Panc1 (cell line): ENCODE measurements around the gene A4GNT.

ENCODE experiments used
- CTCF ChIP-seq: fragments of 450-650 bp; IDR thresholded peaks from 2 replicates; pipeline ENCODE4 v1.5.1; 2017; ENCODE audit warnings: mild to moderate bottlenecking
- SIN3A ChIP-seq: IDR thresholded peaks from 2 replicates; pipeline ENCODE4 v1.6.1; 2012; ENCODE audit warnings: low read depth, mild to moderate bottlenecking, low read length, moderate library complexity, borderline replicate concordance; ENCODE audit not compliant: insufficient read depth

- TF ChIP-seq CTCF (no peak), SIN3A (no peak)
Measured at GRCh38 chr3:138135833-138136194, 3.6 kb upstream of the A4GNT start.
